AG04449 (cell line): ENCODE results near the gene TNFSF15.

ENCODE experiments used
- CTCF ChIA-PET: fragments of 350-600 bp; formaldehyde crosslinking; extraction: SDS; loops from one replicate; lab custom pipeline; 2021; ENCODE audit warnings: antibody characterized with exemption; lab: Yijun Ruan, JAX
- POLR2A ChIA-PET: fragments of 400-600, 350-600 bp; formaldehyde crosslinking; extraction: SDS; loops from one replicate; lab custom pipeline; 2020; ENCODE audit warnings: antibody characterized with exemption, inconsistent platforms; lab: Yijun Ruan, JAX
- DNase-seq: peaks from one replicate; pipeline ENCODE4 v3.0.0-alpha.2; 2010; ENCODE audit warnings: low read depth, low spot score
- H3K4me3 ChIP-seq: 2 replicates; pipeline ENCODE4 v1.5.1; 2011; ENCODE audit warnings: low read depth, mild to moderate bottlenecking, control low read depth, low read length
- TF ChIP-seq, protein P1 (sequence below): IDR thresholded peaks from one replicate; pipeline ENCODE4 v1.5.1; 2011; ENCODE audit warnings: mild to moderate bottlenecking, moderate library complexity, low read length, control low read depth, inconsistent platforms; ENCODE audit not compliant: insufficient read depth; ENCODE audit errors: missing control alignments

Gene TNFSF15

DNA sequence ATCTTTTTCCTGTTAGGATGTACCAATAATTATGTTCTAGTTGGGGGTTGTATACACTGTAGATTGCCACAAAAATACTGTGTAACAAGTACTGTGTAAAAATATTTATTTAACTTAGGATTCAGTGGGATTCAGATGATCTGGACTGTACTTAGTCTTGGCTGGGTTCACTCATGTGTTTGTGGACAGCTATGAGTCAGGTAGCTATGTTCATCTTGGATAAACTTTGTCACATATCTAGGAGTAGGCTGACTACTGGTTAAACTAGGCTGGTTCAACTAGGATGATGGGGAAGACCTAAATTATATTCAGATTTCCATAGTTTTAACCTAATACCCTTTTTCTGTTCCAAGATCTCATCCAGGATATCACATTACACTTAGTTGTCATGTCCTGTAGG, 32.1 kb upstream of the TNFSF15 start:
- ChIA-PET CTCF (no interaction called here), POLR2A (no interaction called here)
- DNase-seq, result no peak

DNA sequence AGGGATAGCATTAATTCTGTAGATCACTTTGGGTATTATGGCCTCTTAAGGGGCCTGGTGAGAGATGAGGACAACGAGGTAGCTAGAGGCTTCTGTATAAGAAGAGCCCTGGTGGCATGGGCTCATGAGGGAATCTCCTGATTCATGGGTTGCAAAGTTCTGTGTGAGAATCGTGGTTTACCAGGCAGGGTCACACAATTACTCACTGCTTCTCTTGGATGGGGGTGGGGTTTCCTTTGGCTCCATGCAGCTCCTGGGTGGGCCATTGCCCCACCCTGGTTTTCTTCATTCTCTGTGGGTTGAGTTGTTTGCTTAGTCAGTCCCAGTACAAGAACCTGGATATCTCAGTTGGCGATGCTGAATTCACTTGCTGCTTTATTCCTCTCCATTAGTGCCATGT, 30.9 kb upstream of the TNFSF15 start:
- TF ChIP-seq, protein P1, sequence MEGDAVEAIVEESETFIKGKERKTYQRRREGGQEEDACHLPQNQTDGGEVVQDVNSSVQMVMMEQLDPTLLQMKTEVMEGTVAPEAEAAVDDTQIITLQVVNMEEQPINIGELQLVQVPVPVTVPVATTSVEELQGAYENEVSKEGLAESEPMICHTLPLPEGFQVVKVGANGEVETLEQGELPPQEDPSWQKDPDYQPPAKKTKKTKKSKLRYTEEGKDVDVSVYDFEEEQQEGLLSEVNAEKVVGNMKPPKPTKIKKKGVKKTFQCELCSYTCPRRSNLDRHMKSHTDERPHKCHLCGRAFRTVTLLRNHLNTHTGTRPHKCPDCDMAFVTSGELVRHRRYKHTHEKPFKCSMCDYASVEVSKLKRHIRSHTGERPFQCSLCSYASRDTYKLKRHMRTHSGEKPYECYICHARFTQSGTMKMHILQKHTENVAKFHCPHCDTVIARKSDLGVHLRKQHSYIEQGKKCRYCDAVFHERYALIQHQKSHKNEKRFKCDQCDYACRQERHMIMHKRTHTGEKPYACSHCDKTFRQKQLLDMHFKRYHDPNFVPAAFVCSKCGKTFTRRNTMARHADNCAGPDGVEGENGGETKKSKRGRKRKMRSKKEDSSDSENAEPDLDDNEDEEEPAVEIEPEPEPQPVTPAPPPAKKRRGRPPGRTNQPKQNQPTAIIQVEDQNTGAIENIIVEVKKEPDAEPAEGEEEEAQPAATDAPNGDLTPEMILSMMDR, result no peak
- CTCF ChIA-PET, result no interaction called here
- POLR2A ChIA-PET, result no interaction called here
- no peak overlapping the region for H3K4me3 ChIP-seq
- DNase-seq, result no peak

More for the DNA sequence above, 32.1 kb upstream of the TNFSF15 start:
- H3K4me3 ChIP-seq, result no peak overlapping the region
- TF ChIP-seq, protein P1, result no peak

DNA sequence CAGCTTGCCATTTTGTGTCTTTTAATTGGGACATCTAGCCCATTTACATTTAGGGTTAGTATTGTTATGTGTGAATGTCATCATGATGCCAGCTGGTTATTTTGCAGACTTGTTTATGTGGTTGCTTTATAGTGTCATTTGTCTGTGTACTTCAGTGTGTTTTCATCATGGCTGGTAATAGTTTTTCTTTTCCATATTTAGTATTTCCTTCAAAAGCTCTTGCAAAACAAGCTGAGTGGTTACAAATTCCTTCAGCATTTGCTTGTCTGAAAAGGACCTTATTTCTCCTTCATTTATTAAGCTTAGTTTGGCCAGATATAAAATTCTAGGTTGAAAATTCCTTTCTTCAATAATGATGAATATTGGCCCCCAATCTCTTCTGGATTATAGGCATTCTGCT, 28.5 kb upstream of the TNFSF15 start:
- CTCF ChIA-PET, result interaction anchor here (0.7 to 1.5 kb wide), 2 partner anchors 72 to 153 kb away, joined by 3 to 4 read pairs; no protein-coding TSS in a partner anchor
- POLR2A ChIA-PET, result no interaction called here
- H3K4me3 ChIP-seq, result no peak overlapping the region
- TF ChIP-seq, protein P1, result no peak
- no peak for DNase-seq

DNA sequence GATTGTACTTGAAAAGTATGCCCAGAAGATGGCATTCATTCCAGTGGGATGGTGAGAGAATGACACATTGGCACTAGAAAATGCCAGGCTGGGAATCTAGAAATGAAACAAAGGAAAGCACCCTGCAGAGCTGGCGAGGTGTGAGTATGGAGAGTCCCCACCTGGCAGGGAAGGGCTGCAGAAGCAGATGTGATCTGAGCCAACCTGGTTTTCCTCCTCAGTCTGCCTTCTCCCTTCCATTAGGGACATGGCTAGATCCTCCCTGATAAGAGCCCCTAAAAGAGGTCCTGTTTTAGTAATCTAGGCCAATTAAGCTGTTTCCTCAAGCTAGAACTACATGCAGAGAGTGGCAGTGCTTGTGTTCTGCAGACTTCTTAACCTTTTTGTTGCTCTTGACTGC, 24.7 kb upstream of the TNFSF15 start:
- TF ChIP-seq, protein P1, result no peak
- CTCF ChIA-PET, result no interaction called here
- DNase-seq, result no peak
- no peak overlapping the region for H3K4me3 ChIP-seq
- POLR2A ChIA-PET, result no interaction called here

DNA sequence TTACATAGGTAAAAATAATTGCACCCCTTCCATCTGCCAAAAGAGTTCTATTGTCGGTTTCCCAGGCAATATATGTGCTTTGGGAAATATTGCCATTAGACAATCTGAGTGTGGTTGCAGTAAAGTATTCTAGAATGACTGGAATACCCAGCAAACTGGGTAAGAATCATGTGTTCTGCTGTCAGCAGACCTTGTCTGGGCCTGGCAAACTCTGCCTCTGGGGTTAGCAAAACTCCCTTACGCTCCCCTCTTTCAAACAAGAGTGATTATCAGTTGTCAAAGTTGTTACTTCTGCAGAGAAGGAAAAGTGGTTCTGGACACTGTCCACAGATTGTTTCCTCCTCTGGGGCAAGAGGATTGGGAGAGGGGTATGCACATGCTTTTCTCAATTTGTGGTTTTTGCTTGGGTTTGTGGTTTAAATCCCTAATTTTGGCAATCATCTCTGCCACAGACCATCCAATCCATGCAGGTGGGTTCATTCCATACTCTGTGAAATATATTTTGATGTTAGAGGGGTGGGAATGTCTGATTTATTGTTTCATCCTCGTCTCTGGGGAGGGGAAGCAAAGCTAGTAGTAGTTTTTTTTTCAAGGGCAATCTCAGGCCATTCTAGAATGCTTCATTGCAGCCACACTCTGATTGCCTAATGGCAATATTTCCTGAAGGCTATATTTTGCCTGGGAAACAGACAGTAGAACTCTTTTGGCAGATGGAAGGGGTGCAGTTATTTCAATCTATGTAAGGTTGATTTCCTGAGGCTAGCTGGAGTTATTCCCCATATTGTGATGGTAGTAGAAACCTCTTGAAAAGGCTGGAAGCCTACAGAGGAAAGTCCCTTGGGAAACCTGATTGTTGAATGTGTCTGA, 24.0 kb upstream of the TNFSF15 start:
- DNase-seq, result no peak
- ChIA-PET CTCF (no interaction called here), POLR2A (no interaction called here)
- TF ChIP-seq, protein P1, result no peak
- H3K4me3 ChIP-seq, result no peak overlapping the region

DNA sequence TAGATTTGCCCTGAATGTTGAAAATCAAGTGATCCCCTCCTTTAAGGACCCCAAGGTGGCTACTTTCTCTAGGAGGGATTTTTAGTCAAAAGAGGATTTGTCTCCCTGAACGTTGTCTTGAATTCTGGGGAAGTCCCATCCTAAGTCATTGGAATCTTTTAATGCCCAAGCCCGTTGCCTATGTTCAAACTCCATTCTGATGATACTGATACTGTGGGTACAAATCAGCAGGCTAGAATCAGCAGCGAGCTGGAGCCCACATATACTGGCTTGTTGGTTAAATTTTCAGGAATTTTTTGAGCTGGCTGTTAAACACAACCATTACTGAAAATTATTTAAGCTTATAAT, 22.4 kb upstream of the TNFSF15 start:
- POLR2A ChIA-PET, result no interaction called here

More for the DNA sequence above, 22.4 kb upstream of the TNFSF15 start:
- TF ChIP-seq, protein P1, result no peak
- CTCF ChIA-PET, result interaction anchor here (0.7 to 1.1 kb wide), 2 partner anchors 11 to 78 kb away, joined by 3 read pairs; no protein-coding TSS in a partner anchor
- no peak overlapping the region for H3K4me3 ChIP-seq
- no peak for DNase-seq
